Left ventricle myocardium inferior (tissue), 1 donor: ENCODE results near the gene DCAF6. TPM values are rescaled to one million over a fixed set of nuclear protein-coding genes. Genes with fewer than 3 reads are reported as not detected.
"Not testable (repeated sequence)": the region's sequence is repeated elsewhere in the genome, so short reads cannot be mapped to it uniquely, and the experiment has no call there.

Experiments
- DNase-seq: peaks from one replicate; pipeline ENCODE4 v3.0.0-alpha.2; 2020
- H3K27ac ChIP-seq: fragments of 200-600 bp; replicated peaks from 2 replicates; pipeline ENCODE4 v1.8.0; 2021
- H3K27me3 ChIP-seq: fragments of 200-600 bp; 2 replicates; pipeline ENCODE4 v1.8.0; 2021; ENCODE audit warnings: low read depth
- H3K36me3 ChIP-seq: fragments of 200-600 bp; 2 replicates; pipeline ENCODE4 v1.8.0; 2021
- H3K4me1 ChIP-seq: fragments of 200-600 bp; 2 replicates; pipeline ENCODE4 v1.8.0; 2021
- H3K4me3 ChIP-seq: fragments of 200-600 bp; 2 replicates; pipeline ENCODE4 v1.8.0; 2021; ENCODE audit warnings: mild to moderate bottlenecking, moderate library complexity
- H3K9me3 ChIP-seq: fragments of 200-600 bp; replicated peaks from 2 replicates; pipeline ENCODE4 v1.8.0; 2021
- CTCF ChIP-seq: fragments of 200-600 bp; IDR thresholded peaks from 2 replicates; pipeline ENCODE4 v1.8.0; 2021; ENCODE audit warnings: antibody characterized with exemption, mild to moderate bottlenecking, borderline replicate concordance
- intact Hi-C: fragments of 100-400 bp; cut with micrococcal nuclease; formaldehyde crosslinking; loops from one replicate; pipeline ENCODE4 v1.11.0; 2022
- total RNA-seq: library from RNA; stranded (reverse); fragmentation: NEBNext Ultra II Directional; extraction: Animal tissue kit (Norgen Biotek cat#: 25700); gene quantifications from one replicate; pipeline ENCODE4 v1.2.1, GENCODE V29; 2021
- donor health status: DM: no; HTN: yes; CAD: no; lungs with severe emphysema.

DCAF6 gene
- total RNA-seq, 1 donor from 2014 or later, result 196 TPM

GRCh38 chr1:167924543-167925231, 11.8 kb upstream of the DCAF6 start:
- TF ChIP-seq CTCF, result no peak
- intact Hi-C loops, result no loop called here
- H3K4me3 ChIP-seq, result no peak overlapping the region
- H3K9me3 ChIP-seq, result no peaks in the 10 kb centered on the region
- no peak for DNase-seq
- no peaks in the 10 kb centered on the region for H3K36me3 ChIP-seq
- H3K27me3 ChIP-seq, result no peaks in the 10 kb centered on the region
- no peak overlapping the region for H3K27ac ChIP-seq
- H3K4me1 ChIP-seq, result peaks cover 70% of the 10 kb centered on the region

- Histone ChIP-seq H3K27me3 (no peaks in the 10 kb centered on the region), H3K27ac (no peak overlapping the region), H3K4me1 (peaks cover 85% of the 10 kb centered on the region), H3K9me3 (no peaks in the 10 kb centered on the region), H3K4me3 (no peak overlapping the region), H3K36me3 (no peaks in the 10 kb centered on the region)
- no peak for TF ChIP-seq CTCF
- no peak for DNase-seq
- intact Hi-C loops, result no loop called here
Observed at GRCh38 chr1:167926486-167926997, 9.9 kb upstream of the DCAF6 start.

- peaks cover 85% of the 10 kb centered on the region for H3K4me1 ChIP-seq
- no peak for TF ChIP-seq CTCF
- no peak overlapping the region for H3K27ac ChIP-seq
- H3K36me3 ChIP-seq, result no peaks in the 10 kb centered on the region
- H3K27me3 ChIP-seq, result no peaks in the 10 kb centered on the region
- no peaks in the 10 kb centered on the region for H3K9me3 ChIP-seq
- H3K4me3 ChIP-seq, result no peak overlapping the region
- no peak for DNase-seq
- intact Hi-C loops, result no loop called here
Observed at GRCh38 chr1:167927046-167927754, 9.3 kb upstream of the DCAF6 start.

GRCh38 chr1:167928457-167928852, 8.0 kb upstream of the DCAF6 start:
- intact Hi-C loops, result no loop called here

GRCh38 chr1:167928919-167929318, 7.6 kb upstream of the DCAF6 start:
- intact Hi-C loops, H3K36me3 ChIP-seq, DNase-seq, H3K27me3 ChIP-seq, H3K4me3 ChIP-seq, H3K27ac ChIP-seq, H3K9me3 ChIP-seq: not testable (repeated sequence)
- H3K4me1 ChIP-seq, result peaks cover 85% of the 10 kb centered on the region

More at GRCh38 chr1:167928457-167928852, 8.0 kb upstream of the DCAF6 start:
- TF ChIP-seq CTCF, result no peak
- Histone ChIP-seq H3K27me3 (no peaks in the 10 kb centered on the region), H3K4me3 (no peak overlapping the region), H3K27ac (no peak overlapping the region), H3K4me1 (peaks cover 85% of the 10 kb centered on the region), H3K36me3 (no peaks in the 10 kb centered on the region), H3K9me3 (no peaks in the 10 kb centered on the region)
- DNase-seq, result no peak

- DNase-seq, result no peak
- Histone ChIP-seq H3K4me1 (peaks cover 86% of the 10 kb centered on the region), H3K9me3 (no peaks in the 10 kb centered on the region), H3K36me3 (no peaks in the 10 kb centered on the region), H3K4me3 (no peak overlapping the region), H3K27me3 (no peaks in the 10 kb centered on the region), H3K27ac (no peak overlapping the region)
- intact Hi-C loops, result no loop called here
- no peak for TF ChIP-seq CTCF
Observed at GRCh38 chr1:167929725-167930124, 6.8 kb upstream of the DCAF6 start.
